ENCODE data around the gene CCDC192.
"Not testable (repeated sequence)": the region's sequence is repeated elsewhere in the genome, so short reads cannot be mapped to it uniquely, and the experiment has no call there.

CCDC192 gene

GRCh38 chr5:127685662-127686061 lies 17.5 kb upstream of the CCDC192 start:
- peaks cover 2% of the 10 kb centered on the region for H3K27me3 Mint-ChIP-seq
- no peak for DNase-seq
- H3K9me3 Mint-ChIP-seq: no peaks in the 10 kb centered on the region
- H3K27ac Mint-ChIP-seq: no peak overlapping the region
- no peaks in the 10 kb centered on the region for H3K36me3 Mint-ChIP-seq (ENCODE audit: low read depth)
- no peaks in the 10 kb centered on the region for H3K4me1 Mint-ChIP-seq (ENCODE audit: low read depth)
- no peak overlapping the region for H3K4me3 Mint-ChIP-seq

GRCh38 chr5:127686424-127686823 lies 16.8 kb upstream of the CCDC192 start:
- no peaks in the 10 kb centered on the region for H3K9me3 Mint-ChIP-seq
- peaks cover 5% of the 10 kb centered on the region for H3K27me3 Mint-ChIP-seq
- H3K27ac Mint-ChIP-seq: no peak overlapping the region
- no peaks in the 10 kb centered on the region for H3K36me3 Mint-ChIP-seq (ENCODE audit: low read depth)
- DNase-seq: no peak
- H3K4me1 Mint-ChIP-seq (ENCODE audit: low read depth): no peaks in the 10 kb centered on the region
- no peak overlapping the region for H3K4me3 Mint-ChIP-seq

GRCh38 chr5:127694518-127695171 lies 8.5 kb upstream of the CCDC192 start:
- H3K4me3 Mint-ChIP-seq: no peak overlapping the region
- no peak for DNase-seq
- H3K9me3 Mint-ChIP-seq: no peaks in the 10 kb centered on the region
- no peak overlapping the region for H3K27ac Mint-ChIP-seq
- no peaks in the 10 kb centered on the region for H3K36me3 Mint-ChIP-seq (ENCODE audit: low read depth)
- H3K4me1 Mint-ChIP-seq (ENCODE audit: low read depth): no peaks in the 10 kb centered on the region
- peaks cover 8% of the 10 kb centered on the region for H3K27me3 Mint-ChIP-seq

GRCh38 chr5:127695346-127695745 lies 7.8 kb upstream of the CCDC192 start:
- Mint-ChIP-seq H3K9me3 (no peaks in the 10 kb centered on the region), H3K27ac (no peak overlapping the region), H3K27me3 (peaks cover 8% of the 10 kb centered on the region), H3K36me3 (ENCODE audit: low read depth) (no peaks in the 10 kb centered on the region), H3K4me1 (ENCODE audit: low read depth) (no peaks in the 10 kb centered on the region), H3K4me3 (no peak overlapping the region)
- no peak for DNase-seq

GRCh38 chr5:127696683-127697082 lies 6.5 kb upstream of the CCDC192 start:
- no peak overlapping the region for H3K27ac Mint-ChIP-seq
- H3K36me3 Mint-ChIP-seq (ENCODE audit: low read depth): no peaks in the 10 kb centered on the region
- DNase-seq: no peak
- no peak overlapping the region for H3K4me3 Mint-ChIP-seq
- H3K4me1 Mint-ChIP-seq (ENCODE audit: low read depth): no peaks in the 10 kb centered on the region
- no peaks in the 10 kb centered on the region for H3K9me3 Mint-ChIP-seq
- peaks cover 3% of the 10 kb centered on the region for H3K27me3 Mint-ChIP-seq

GRCh38 chr5:127697894-127698600 lies 5.1 kb upstream of the CCDC192 start:
- Mint-ChIP-seq H3K4me3 (no peak overlapping the region), H3K27me3 (peaks cover 7% of the 10 kb centered on the region)
- DNase-seq: no peak

GRCh38 chr5:127699416-127699815 lies 3.8 kb upstream of the CCDC192 start:
- Mint-ChIP-seq H3K4me3 (no peak overlapping the region), H3K27me3 (peaks cover 9% of the 10 kb centered on the region), H3K27ac (no peak overlapping the region), H3K36me3 (ENCODE audit: low read depth) (no peaks in the 10 kb centered on the region), H3K9me3 (no peaks in the 10 kb centered on the region), H3K4me1 (ENCODE audit: low read depth) (no peaks in the 10 kb centered on the region)
- DNase-seq: no peak

More at GRCh38 chr5:127697894-127698600, 5.1 kb upstream of the CCDC192 start:
- no peaks in the 10 kb centered on the region for H3K36me3 Mint-ChIP-seq (ENCODE audit: low read depth)
- no peak overlapping the region for H3K27ac Mint-ChIP-seq
- no peaks in the 10 kb centered on the region for H3K4me1 Mint-ChIP-seq (ENCODE audit: low read depth)
- H3K9me3 Mint-ChIP-seq: no peaks in the 10 kb centered on the region

- Mint-ChIP-seq H3K27ac (no peak overlapping the region), H3K27me3 (peaks cover 10% of the 10 kb centered on the region), H3K4me1 (ENCODE audit: low read depth) (no peaks in the 10 kb centered on the region), H3K9me3 (no peaks in the 10 kb centered on the region), H3K4me3 (no peak overlapping the region), H3K36me3 (ENCODE audit: low read depth) (no peaks in the 10 kb centered on the region)
- no peak for DNase-seq
These were observed 2.9 kb upstream of the CCDC192 start for GRCh38 chr5:127700237-127700766.

- no peak overlapping the region for H3K4me3 Mint-ChIP-seq
- H3K4me1 Mint-ChIP-seq (ENCODE audit: low read depth): peaks cover 1% of the 10 kb centered on the region
- H3K27me3 Mint-ChIP-seq: peaks cover 16% of the 10 kb centered on the region
- no peak overlapping the region for H3K27ac Mint-ChIP-seq
- H3K9me3 Mint-ChIP-seq: no peaks in the 10 kb centered on the region
- DNase-seq: no peak
- no peaks in the 10 kb centered on the region for H3K36me3 Mint-ChIP-seq (ENCODE audit: low read depth)
These were observed 757 bp upstream of the CCDC192 start for GRCh38 chr5:127702434-127702833.

- no peak overlapping the region for H3K4me3 Mint-ChIP-seq
- no peaks in the 10 kb centered on the region for H3K9me3 Mint-ChIP-seq
- no peak for DNase-seq
- H3K36me3 Mint-ChIP-seq (ENCODE audit: low read depth): no peaks in the 10 kb centered on the region
- peaks cover 16% of the 10 kb centered on the region for H3K27me3 Mint-ChIP-seq
- no peak overlapping the region for H3K27ac Mint-ChIP-seq
- peaks cover 1% of the 10 kb centered on the region for H3K4me1 Mint-ChIP-seq (ENCODE audit: low read depth)
These were observed 2.1 kb downstream of the CCDC192 start for GRCh38 chr5:127705120-127705892.

- Mint-ChIP-seq H3K36me3 (ENCODE audit: low read depth) (no peaks in the 10 kb centered on the region), H3K27ac (no peak overlapping the region), H3K4me3 (no peak overlapping the region), H3K27me3 (peaks cover 16% of the 10 kb centered on the region), H3K4me1 (ENCODE audit: low read depth) (peaks cover 1% of the 10 kb centered on the region), H3K9me3 (no peaks in the 10 kb centered on the region)
- DNase-seq: no peak
These were observed 3.5 kb downstream of the CCDC192 start for GRCh38 chr5:127706691-127707090.

GRCh38 chr5:127707209-127707608 lies 4.0 kb downstream of the CCDC192 start:
- Mint-ChIP-seq H3K36me3 (ENCODE audit: low read depth) (no peaks in the 10 kb centered on the region), H3K4me1 (ENCODE audit: low read depth) (peaks cover 1% of the 10 kb centered on the region), H3K27me3 (peaks cover 18% of the 10 kb centered on the region), H3K9me3 (no peaks in the 10 kb centered on the region), H3K27ac (no peak overlapping the region), H3K4me3 (no peak overlapping the region)
- DNase-seq: no peak

- H3K36me3 Mint-ChIP-seq (ENCODE audit: low read depth); H3K4me3 Mint-ChIP-seq; H3K27ac Mint-ChIP-seq; H3K9me3 Mint-ChIP-seq; DNase-seq; H3K4me1 Mint-ChIP-seq (ENCODE audit: low read depth): not testable (repeated sequence)
- peaks cover 12% of the 10 kb centered on the region for H3K27me3 Mint-ChIP-seq
These were observed 9.9 kb downstream of the CCDC192 start for GRCh38 chr5:127713083-127713482.

GRCh38 chr5:127718181-127718580 lies 15.0 kb downstream of the CCDC192 start:
- Mint-ChIP-seq H3K36me3 (ENCODE audit: low read depth) (no peaks in the 10 kb centered on the region), H3K27ac (no peak overlapping the region), H3K4me1 (ENCODE audit: low read depth) (no peaks in the 10 kb centered on the region), H3K4me3 (no peak overlapping the region), H3K27me3 (peaks cover 11% of the 10 kb centered on the region), H3K9me3 (peaks cover 9% of the 10 kb centered on the region)
- DNase-seq: no peak

- Mint-ChIP-seq H3K36me3 (ENCODE audit: low read depth) (no peaks in the 10 kb centered on the region), H3K4me1 (ENCODE audit: low read depth) (no peaks in the 10 kb centered on the region), H3K4me3 (no peak overlapping the region), H3K27ac (no peak overlapping the region), H3K9me3 (peaks cover 9% of the 10 kb centered on the region), H3K27me3 (peaks cover 6% of the 10 kb centered on the region)
- DNase-seq: no peak
These were observed 20.4 kb downstream of the CCDC192 start for GRCh38 chr5:127723571-127723970.

All from activated T-cell treated with anti-CD3 and anti-CD28 coated beads, Interleukin-2, amount 50 U/mL, for 24 hours (primary cell).